DND-41 (cell line): ENCODE results near the gene CFAP65.

Source experiments
- ATAC-seq: fragments of 200-7000 bp; cut with Tn5 transposase; 3 replicates; pipeline ENCODE4 v1.9.1; 2021; ENCODE audit warnings: low read depth; ENCODE audit not compliant: insufficient read depth
- DNase-seq: peaks from one replicate; pipeline ENCODE4 v3.0.0-alpha.2; 2020
- H2AFZ ChIP-seq: 2 replicates; pipeline ENCODE4 v1.6.0; 2012; ENCODE audit warnings: low read depth, low read length
- H3K27ac ChIP-seq: 2 replicates; pipeline ENCODE4 v1.5.1; 2012; ENCODE audit warnings: low read length, inconsistent platforms
- H3K27me3 ChIP-seq: fragments of 200-600 bp; sonication (generic); 2 replicates; pipeline ENCODE4 v1.6.0; 2012; ENCODE audit warnings: low read length, mild to moderate bottlenecking, inconsistent platforms; ENCODE audit not compliant: insufficient read depth, poor library complexity
- H3K36me3 ChIP-seq: 2 replicates; pipeline ENCODE4 v1.5.1; 2012; ENCODE audit warnings: low read length, inconsistent platforms; ENCODE audit not compliant: insufficient read depth
- H3K4me1 ChIP-seq: 2 replicates; pipeline ENCODE4 v1.5.1; 2012; ENCODE audit warnings: mild to moderate bottlenecking, low read length; ENCODE audit not compliant: insufficient read depth
- H3K4me2 ChIP-seq: 2 replicates; pipeline ENCODE4 v1.6.0; 2012; ENCODE audit warnings: mild to moderate bottlenecking, moderate library complexity, low read length, inconsistent platforms; ENCODE audit not compliant: insufficient read depth
- H3K4me3 ChIP-seq, 2 experiments: fragments of 200-600 bp in 1 of 2; shearing (Covaris generic) in 1 of 2; 2 replicates each; pipeline ENCODE4 v1.5.1; 2012 to 2016; ENCODE audit warnings: inconsistent platforms in 2 of 2, low read length in 2 of 2, mild to moderate bottlenecking in 2 of 2, low read depth in 1 of 2, moderate library complexity in 1 of 2
- H3K79me2 ChIP-seq: 2 replicates; pipeline ENCODE4 v1.6.0; 2012; ENCODE audit warnings: low read length, inconsistent platforms; ENCODE audit not compliant: insufficient read depth
- H3K9ac ChIP-seq: 2 replicates; pipeline ENCODE4 v1.6.0; 2012; ENCODE audit warnings: low read depth, mild to moderate bottlenecking, inconsistent platforms, low read length, moderate library complexity
- H3K9me3 ChIP-seq: 2 replicates; pipeline ENCODE4 v1.5.1; 2012; ENCODE audit warnings: low read length, moderate library complexity, mild to moderate bottlenecking, inconsistent platforms; ENCODE audit not compliant: insufficient read depth, severe bottlenecking
- H4K20me1 ChIP-seq: 2 replicates; pipeline ENCODE4 v1.6.0; 2012; ENCODE audit warnings: low read length; ENCODE audit not compliant: insufficient read depth
- EZH2 ChIP-seq: IDR thresholded peaks from 3 replicates; pipeline ENCODE4 v1.6.1; 2012; ENCODE audit warnings: borderline replicate concordance, low read depth, mild to moderate bottlenecking, moderate library complexity, low read length, inconsistent platforms; ENCODE audit not compliant: severe bottlenecking
- TF ChIP-seq, protein P1 (sequence below): IDR thresholded peaks from 2 replicates; pipeline ENCODE4 v1.5.1; 2012; ENCODE audit warnings: borderline replicate concordance, low read length, moderate library complexity, mild to moderate bottlenecking; ENCODE audit not compliant: poor library complexity, severe bottlenecking; ENCODE audit errors: extremely low read depth

Gene CFAP65

DNA sequence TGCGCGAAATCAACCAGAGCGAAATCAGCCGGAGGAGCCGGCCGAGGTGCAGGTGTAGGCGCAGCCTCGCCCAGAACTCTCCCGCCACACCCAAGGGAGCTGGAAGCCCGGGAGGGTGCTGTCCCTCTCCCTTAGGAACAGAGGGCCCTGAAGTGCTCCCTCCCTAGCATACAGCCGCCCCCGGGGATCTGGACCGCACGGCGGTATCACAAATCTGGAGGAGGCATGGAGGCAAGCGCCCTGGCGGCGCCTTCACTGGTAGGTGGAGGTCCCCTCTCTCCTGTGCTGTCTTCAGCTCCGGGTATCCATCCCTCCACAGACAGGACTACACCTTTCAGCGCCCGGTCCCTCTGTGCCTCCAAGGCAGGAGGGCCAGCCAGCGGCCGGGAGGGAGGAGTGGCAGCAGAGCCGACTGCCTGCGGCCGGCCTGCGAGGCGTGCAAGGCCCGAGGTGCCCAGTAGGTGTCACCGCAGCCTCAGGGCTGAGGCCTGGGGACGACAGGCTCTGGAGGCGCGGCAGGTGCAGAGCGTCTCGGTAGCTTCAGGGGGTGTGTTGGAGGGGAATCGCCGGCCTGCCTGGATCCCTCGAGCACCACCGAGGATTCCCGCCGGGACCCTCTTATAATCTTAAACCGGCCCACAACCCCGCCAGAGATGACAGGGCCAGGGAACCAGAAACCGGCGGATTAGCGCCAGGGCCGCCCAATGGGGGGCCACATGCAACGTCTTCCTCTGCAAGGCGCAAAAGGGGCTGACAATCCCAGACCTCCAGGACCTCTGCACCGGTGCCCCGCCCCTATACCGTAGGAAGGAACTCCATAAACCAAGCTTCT, 16.6 kb upstream of the CFAP65 start:
- Histone ChIP-seq H3K27me3 (no peaks in the 10 kb centered on the region), H3K9me3 (no peaks in the 10 kb centered on the region), H2AFZ (no peak overlapping the region), H3K4me3 (no peak overlapping the region), H3K36me3 (no peaks in the 10 kb centered on the region), H3K4me1 (no peaks in the 10 kb centered on the region), H4K20me1 (no peaks in the 10 kb centered on the region), H3K4me2 (no peak overlapping the region), H3K27ac (no peak overlapping the region), H3K9ac (no peak overlapping the region), H3K79me2 (no peaks in the 10 kb centered on the region)
- ATAC-seq (peak; percentile 96), DNase-seq (peak; percentile 66)
- no peak for TF ChIP-seq EZH2
- TF ChIP-seq, protein P1, sequence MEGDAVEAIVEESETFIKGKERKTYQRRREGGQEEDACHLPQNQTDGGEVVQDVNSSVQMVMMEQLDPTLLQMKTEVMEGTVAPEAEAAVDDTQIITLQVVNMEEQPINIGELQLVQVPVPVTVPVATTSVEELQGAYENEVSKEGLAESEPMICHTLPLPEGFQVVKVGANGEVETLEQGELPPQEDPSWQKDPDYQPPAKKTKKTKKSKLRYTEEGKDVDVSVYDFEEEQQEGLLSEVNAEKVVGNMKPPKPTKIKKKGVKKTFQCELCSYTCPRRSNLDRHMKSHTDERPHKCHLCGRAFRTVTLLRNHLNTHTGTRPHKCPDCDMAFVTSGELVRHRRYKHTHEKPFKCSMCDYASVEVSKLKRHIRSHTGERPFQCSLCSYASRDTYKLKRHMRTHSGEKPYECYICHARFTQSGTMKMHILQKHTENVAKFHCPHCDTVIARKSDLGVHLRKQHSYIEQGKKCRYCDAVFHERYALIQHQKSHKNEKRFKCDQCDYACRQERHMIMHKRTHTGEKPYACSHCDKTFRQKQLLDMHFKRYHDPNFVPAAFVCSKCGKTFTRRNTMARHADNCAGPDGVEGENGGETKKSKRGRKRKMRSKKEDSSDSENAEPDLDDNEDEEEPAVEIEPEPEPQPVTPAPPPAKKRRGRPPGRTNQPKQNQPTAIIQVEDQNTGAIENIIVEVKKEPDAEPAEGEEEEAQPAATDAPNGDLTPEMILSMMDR = peak; percentile 87

GRCh38 chr2:219056896-219057708, 15.8 kb upstream of the CFAP65 start:
- DNase-seq = no peak
- H3K4me1 ChIP-seq = no peaks in the 10 kb centered on the region
- no peaks in the 10 kb centered on the region for H3K27me3 ChIP-seq
- no peak overlapping the region for H3K27ac ChIP-seq
- no peaks in the 10 kb centered on the region for H3K79me2 ChIP-seq
- H2AFZ ChIP-seq = no peak overlapping the region
- H3K4me3 ChIP-seq = no peak overlapping the region
- H3K36me3 ChIP-seq = no peaks in the 10 kb centered on the region
- H3K9me3 ChIP-seq = no peaks in the 10 kb centered on the region
- H3K9ac ChIP-seq = no peak overlapping the region
- H4K20me1 ChIP-seq = no peaks in the 10 kb centered on the region
- TF ChIP-seq EZH2 = no peak
- TF ChIP-seq, protein P1 = no peak
- no peak for ATAC-seq
- no peak overlapping the region for H3K4me2 ChIP-seq

- H3K4me2 ChIP-seq = no peak overlapping the region
- DNase-seq (no peak), ATAC-seq (no peak)
- H3K36me3 ChIP-seq = no peaks in the 10 kb centered on the region
- no peak overlapping the region for H2AFZ ChIP-seq
- no peak for TF ChIP-seq EZH2
- TF ChIP-seq, protein P1 = no peak
- H4K20me1 ChIP-seq = no peaks in the 10 kb centered on the region
- H3K27me3 ChIP-seq = peaks cover 1% of the 10 kb centered on the region
- no peak overlapping the region for H3K27ac ChIP-seq
- H3K4me1 ChIP-seq = no peaks in the 10 kb centered on the region
- H3K4me3 ChIP-seq = no peak overlapping the region
- no peak overlapping the region for H3K9ac ChIP-seq
- H3K9me3 ChIP-seq = no peaks in the 10 kb centered on the region
- H3K79me2 ChIP-seq = no peaks in the 10 kb centered on the region
These were observed 15.0 kb upstream of the CFAP65 start for GRCh38 chr2:219056176-219056895.
